GM21717 (cell line): Measurements from ENCODE around the gene TACR1.
"Not testable (repeated sequence)": the region's sequence is repeated elsewhere in the genome, so short reads cannot be mapped to it uniquely, and the experiment has no call there.

Source experiments
- ATAC-seq: cut with Tn5 transposase; IDR thresholded peaks from one replicate; pipeline ENCODE4 v1.9.1; 2021; ENCODE audit warnings: mild to moderate bottlenecking, moderate library complexity; ENCODE audit not compliant: unreplicated experiment

Gene TACR1

GRCh38 chr2:75199428-75200011 lies at the start of gene TACR1:
TSS of gene TACR1 (minus strand) at chr2:75199520. CDS start at chr2:75198934, 586 bp downstream.
- ATAC-seq = no peak

GRCh38 chr2:75248581-75248980 lies 49.3 kb upstream of the TACR1 start:
- not testable (repeated sequence) for ATAC-seq

- no peak for ATAC-seq
Observed at GRCh38 chr2:75246441-75247167, 47.3 kb upstream of the TACR1 start.

GRCh38 chr2:75243219-75243618 lies 43.9 kb upstream of the TACR1 start:
- no peak for ATAC-seq

GRCh38 chr2:75241696-75242095 lies 42.4 kb upstream of the TACR1 start:
- ATAC-seq = no peak

- ATAC-seq = no peak
Observed at GRCh38 chr2:75238670-75239330, 39.5 kb upstream of the TACR1 start.

GRCh38 chr2:75237296-75237695 lies 38.0 kb upstream of the TACR1 start:
- no peak for ATAC-seq

GRCh38 chr2:75233965-75234364 lies 34.6 kb upstream of the TACR1 start:
- no peak for ATAC-seq

DNA sequence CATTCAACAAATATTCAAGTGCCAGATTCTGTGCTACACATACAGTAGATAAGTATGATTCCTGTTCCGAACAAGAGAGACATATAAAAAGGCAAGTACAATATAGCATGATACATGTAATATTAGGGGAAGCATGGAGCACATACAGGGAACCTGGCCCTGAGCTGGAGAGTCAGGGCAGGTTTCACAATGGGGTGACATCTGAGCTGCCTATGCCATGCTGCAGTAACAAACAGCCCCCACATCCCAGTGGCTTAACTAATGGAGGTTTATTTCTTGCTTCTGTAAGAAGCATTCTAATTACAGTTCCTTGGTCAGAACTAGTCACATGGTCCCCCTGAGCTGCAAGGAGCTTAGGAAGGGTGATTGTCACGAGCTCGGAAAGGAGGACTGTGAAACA lies 27.3 kb upstream of the TACR1 start:
- no peak for ATAC-seq

DNA sequence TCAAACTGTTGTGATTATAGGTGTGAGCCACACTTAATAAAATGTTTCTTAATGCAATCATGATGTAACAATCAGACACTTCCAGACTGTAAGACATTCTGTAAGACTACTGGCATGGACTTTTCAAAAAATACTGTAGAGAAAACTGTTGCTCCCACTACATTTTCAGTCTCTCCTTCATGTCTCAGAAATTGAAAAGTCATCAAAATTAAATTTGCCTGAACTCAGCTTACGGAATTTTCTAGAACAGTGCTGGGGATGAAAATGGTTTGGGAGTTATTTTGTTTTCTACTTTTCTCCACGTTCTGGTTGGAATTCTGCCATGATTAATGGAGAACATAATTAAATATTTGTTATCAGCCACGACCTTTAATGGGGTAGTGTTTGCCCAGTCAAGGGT lies 26.8 kb upstream of the TACR1 start:
- no peak for ATAC-seq

DNA sequence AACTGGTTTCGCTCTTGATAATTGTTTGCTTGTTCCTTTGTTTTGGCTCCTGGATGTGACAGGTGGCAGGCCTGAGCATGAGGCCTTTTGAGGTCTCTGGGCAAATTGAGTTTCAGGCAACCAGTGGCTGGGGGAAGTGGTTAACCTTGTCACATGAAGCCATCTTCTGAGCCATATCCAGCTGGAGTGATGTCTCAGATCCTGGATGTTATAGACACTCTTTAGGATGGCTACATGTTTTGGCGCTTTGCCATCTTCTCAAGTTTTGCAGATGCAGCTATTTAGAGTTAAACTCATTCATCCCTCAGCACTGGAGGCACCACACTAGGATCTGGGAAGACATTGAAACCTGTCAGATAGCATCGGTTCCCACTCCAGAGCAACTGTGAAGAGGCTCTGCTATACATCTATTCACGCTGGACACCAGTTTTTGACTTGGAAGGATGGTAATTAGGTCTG lies 25.3 kb upstream of the TACR1 start:
- ATAC-seq = no peak

- ATAC-seq = no peak
Observed at GRCh38 chr2:75222527-75222926, 23.2 kb upstream of the TACR1 start.

GRCh38 chr2:75221862-75222261 lies 22.5 kb upstream of the TACR1 start:
- ATAC-seq = no peak

GRCh38 chr2:75219213-75219612 lies 19.9 kb upstream of the TACR1 start:
- ATAC-seq = not testable (repeated sequence)

DNA sequence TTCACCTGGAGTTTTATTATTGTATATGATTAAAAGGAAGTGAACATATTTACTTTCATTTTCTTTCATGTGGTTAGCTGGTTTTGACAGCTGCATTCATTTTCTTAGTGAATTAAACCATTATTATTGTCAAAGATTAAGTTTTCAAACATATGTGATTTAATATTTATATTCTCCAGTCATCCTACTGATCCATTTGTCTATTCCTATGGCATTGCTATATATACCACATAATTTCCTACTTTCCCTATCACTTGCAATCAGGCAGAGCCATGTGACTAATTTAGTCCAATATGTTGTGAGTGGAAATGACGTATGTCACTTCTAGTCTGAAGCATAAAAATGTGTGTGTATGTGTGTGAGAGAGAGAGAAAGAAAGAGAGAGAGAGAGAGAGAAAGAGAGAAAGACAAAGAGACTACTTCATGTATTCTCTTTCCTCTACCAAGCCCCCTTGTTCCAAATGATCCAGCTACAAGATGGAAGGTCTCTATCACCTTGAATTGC lies 12.0 kb upstream of the TACR1 start:
- ATAC-seq = no peak

- no peak for ATAC-seq
Observed at GRCh38 chr2:75210409-75210808, 11.1 kb upstream of the TACR1 start.

DNA sequence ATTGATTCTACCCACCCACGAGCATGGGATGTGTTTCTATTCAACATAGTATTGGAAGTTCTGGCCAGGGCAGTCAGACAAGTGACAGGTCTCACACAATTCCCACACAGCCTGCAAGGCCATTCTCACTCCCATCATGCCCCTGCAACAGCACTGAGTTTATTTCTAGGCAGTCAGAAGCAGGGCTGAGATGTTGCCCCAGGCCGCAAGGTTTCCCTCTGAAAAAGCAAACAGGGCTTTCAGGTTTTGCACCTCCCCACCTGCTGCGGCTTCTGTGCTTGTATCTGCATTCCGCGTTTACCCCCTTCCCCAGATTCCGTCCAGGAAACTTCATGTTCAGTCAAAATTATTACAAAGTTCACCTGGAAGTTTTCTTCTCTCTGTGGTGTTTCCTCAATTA lies 9.4 kb upstream of the TACR1 start:
- no peak for ATAC-seq

- ATAC-seq = no peak
Observed at GRCh38 chr2:75204833-75205232, 5.5 kb upstream of the TACR1 start.

DNA sequence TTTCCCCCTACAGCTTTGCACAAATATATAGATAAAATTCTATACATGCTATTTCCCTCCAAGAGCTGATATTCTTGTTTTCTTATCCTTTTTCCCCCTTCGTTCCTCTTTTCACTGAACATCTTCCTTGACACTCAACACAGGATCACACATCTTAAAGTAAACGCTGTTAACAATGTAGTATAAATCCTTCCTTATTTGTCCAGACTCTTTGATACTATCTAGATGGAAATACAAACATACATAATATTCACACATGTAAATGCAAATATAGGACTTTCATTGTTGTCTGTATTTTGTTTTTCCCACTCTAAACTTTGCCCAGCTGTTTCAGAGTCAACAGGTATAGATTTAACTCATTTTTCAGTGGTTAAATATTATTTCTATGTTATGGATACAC lies 3.0 kb upstream of the TACR1 start:
- no peak for ATAC-seq

- ATAC-seq = no peak
Observed at GRCh38 chr2:75200140-75201096, 1.1 kb upstream of the TACR1 start.
